NCI-H1417 treated with DMSO at 0.1 percent for 48 hours (cell line): ENCODE results near the gene SPDYE5.

ENCODE experiments used
- DNase-seq: peaks from one replicate; lab custom pipeline; 2025; lab: John Stamatoyannopoulos, UW

SPDYE5 gene

GRCh38 chr7:75536940-75537538 lies 44.9 kb downstream of the SPDYE5 start:
- DNase-seq: no peak

GRCh38 chr7:75537731-75538130 lies 45.6 kb downstream of the SPDYE5 start:
- no peak for DNase-seq

GRCh38 chr7:75546237-75547015 lies 54.3 kb downstream of the SPDYE5 start:
- DNase-seq: no peak
